Ramos (cell line): ENCODE results near the gene RASL12.

Experiments
- in situ Hi-C: fragments of 300-500 bp; cut with MboI; formaldehyde crosslinking; loops from one replicate; pipeline ENCODE4 v1.14.3; 2022; ENCODE audit warnings: low sequenced_read_pairs; ENCODE audit not compliant: unreplicated experiment

RASL12 gene

GRCh38 chr15:65092911-65093792 is 25.4 kb upstream of the RASL12 start:
- in situ Hi-C loops, result no loop called here

GRCh38 chr15:65091946-65092770 is 24.4 kb upstream of the RASL12 start:
- in situ Hi-C loops, result no loop called here

GRCh38 chr15:65089206-65089824 is 21.5 kb upstream of the RASL12 start:
- in situ Hi-C loops, result no loop called here

- in situ Hi-C loops, result no loop called here
Observed at GRCh38 chr15:65088643-65089021, 20.8 kb upstream of the RASL12 start.

GRCh38 chr15:65087873-65088642 is 20.3 kb upstream of the RASL12 start:
- in situ Hi-C loops, result no loop called here

GRCh38 chr15:65087411-65087810 is 19.6 kb upstream of the RASL12 start:
- in situ Hi-C loops, result no loop called here

GRCh38 chr15:65086680-65087111 is 18.9 kb upstream of the RASL12 start:
- in situ Hi-C loops, result no loop called here

GRCh38 chr15:65085990-65086679 is 18.3 kb upstream of the RASL12 start:
- in situ Hi-C loops, result no loop called here

- in situ Hi-C loops, result no loop called here
Observed at GRCh38 chr15:65085207-65085753, 17.5 kb upstream of the RASL12 start.

GRCh38 chr15:65084500-65085206 is 16.9 kb upstream of the RASL12 start:
- in situ Hi-C loops, result no loop called here

- in situ Hi-C loops, result no loop called here
Observed at GRCh38 chr15:65083262-65083701, 15.5 kb upstream of the RASL12 start.

GRCh38 chr15:65082303-65082953 is 14.6 kb upstream of the RASL12 start:
- in situ Hi-C loops, result no loop called here

GRCh38 chr15:65081758-65082157 is 14.0 kb upstream of the RASL12 start:
- in situ Hi-C loops, result no loop called here

- in situ Hi-C loops, result no loop called here
Observed at GRCh38 chr15:65081270-65081669, 13.5 kb upstream of the RASL12 start.

GRCh38 chr15:65079580-65079979 is 11.8 kb upstream of the RASL12 start:
- in situ Hi-C loops, result no loop called here

- in situ Hi-C loops, result no loop called here
Observed at GRCh38 chr15:65077981-65078352, 10.2 kb upstream of the RASL12 start.

- in situ Hi-C loops, result no loop called here
Observed at GRCh38 chr15:65077291-65077980, 9.6 kb upstream of the RASL12 start.
